Coronary artery (tissue), 2 donors: ENCODE measurements around the gene SPOCK3.

Source experiments
- DNase-seq: peaks from one replicate; pipeline ENCODE4 v3.0.0-alpha.2; 2017; ENCODE audit warnings: low spot score
- H3K27ac ChIP-seq, 2 donors: fragments of 200-600 bp; sonication (generic); one replicate each; pipeline ENCODE4 v1.5.1; 2016 to 2019
- H3K4me3 ChIP-seq: fragments of 200-600 bp; sonication (generic); 2 replicates; pipeline ENCODE4 v1.5.1; 2016; ENCODE audit warnings: mild to moderate bottlenecking, moderate library complexity
- TF ChIP-seq, protein P1 (sequence below): fragments of 200-600 bp; sonication (generic); IDR thresholded peaks from one replicate; pipeline ENCODE4 v1.5.1; 2019; ENCODE audit warnings: antibody characterized with exemption

The SPOCK3 gene

DNA sequence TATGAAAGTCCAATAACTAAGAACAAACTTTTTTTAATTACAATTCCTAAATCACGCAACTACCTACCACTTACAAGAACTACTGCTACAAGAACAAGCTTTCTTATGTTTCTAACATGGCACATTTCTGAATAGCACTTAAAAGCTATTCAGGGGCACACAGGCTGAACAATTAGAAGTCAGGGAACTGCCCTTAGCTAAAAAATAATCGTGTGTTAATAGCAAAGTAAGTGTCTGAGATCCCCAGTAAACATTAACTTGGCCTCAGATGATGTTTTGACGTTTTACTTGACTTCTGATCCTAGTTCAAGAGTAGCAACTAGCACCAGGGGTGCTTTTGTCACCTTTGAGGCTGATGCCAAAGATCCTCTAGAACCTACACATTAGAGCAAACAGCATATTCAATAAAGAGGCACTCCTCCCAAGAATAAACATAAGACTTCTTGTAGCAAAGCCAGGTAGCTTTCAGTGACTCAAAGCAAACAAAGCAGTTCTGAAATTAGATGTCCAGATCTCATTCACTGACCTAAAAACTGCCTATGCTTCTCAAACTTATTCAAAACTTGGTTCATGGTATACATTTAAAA is 16.2 kb downstream of the SPOCK3 start:
- Histone ChIP-seq H3K27ac (no peak overlapping the region), H3K4me3 (no peak overlapping the region)
- no peak for DNase-seq
- TF ChIP-seq, protein P1, sequence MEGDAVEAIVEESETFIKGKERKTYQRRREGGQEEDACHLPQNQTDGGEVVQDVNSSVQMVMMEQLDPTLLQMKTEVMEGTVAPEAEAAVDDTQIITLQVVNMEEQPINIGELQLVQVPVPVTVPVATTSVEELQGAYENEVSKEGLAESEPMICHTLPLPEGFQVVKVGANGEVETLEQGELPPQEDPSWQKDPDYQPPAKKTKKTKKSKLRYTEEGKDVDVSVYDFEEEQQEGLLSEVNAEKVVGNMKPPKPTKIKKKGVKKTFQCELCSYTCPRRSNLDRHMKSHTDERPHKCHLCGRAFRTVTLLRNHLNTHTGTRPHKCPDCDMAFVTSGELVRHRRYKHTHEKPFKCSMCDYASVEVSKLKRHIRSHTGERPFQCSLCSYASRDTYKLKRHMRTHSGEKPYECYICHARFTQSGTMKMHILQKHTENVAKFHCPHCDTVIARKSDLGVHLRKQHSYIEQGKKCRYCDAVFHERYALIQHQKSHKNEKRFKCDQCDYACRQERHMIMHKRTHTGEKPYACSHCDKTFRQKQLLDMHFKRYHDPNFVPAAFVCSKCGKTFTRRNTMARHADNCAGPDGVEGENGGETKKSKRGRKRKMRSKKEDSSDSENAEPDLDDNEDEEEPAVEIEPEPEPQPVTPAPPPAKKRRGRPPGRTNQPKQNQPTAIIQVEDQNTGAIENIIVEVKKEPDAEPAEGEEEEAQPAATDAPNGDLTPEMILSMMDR = no peak

DNA sequence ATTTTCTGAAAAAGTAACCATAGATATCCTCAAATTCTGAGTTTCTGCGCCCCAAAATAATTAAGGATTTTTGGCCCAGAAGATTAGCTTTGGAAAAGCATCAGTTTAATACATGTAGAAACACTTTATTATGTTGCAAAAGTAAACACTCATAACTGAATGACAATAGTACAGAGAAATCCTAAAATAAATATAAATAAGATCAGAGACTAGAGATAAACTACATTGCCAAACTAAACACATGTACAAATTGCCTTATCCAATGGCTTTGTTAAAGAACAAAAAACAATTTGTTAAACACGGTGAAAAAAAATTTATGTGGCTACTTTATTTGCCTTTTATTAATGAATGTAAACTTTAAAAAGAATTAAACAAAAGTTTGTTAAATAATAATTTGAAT is 17.5 kb downstream of the SPOCK3 start:
- DNase-seq = no peak
- TF ChIP-seq, protein P1 = no peak
- H3K4me3 ChIP-seq = no peak overlapping the region
- H3K27ac ChIP-seq = no peak overlapping the region

DNA sequence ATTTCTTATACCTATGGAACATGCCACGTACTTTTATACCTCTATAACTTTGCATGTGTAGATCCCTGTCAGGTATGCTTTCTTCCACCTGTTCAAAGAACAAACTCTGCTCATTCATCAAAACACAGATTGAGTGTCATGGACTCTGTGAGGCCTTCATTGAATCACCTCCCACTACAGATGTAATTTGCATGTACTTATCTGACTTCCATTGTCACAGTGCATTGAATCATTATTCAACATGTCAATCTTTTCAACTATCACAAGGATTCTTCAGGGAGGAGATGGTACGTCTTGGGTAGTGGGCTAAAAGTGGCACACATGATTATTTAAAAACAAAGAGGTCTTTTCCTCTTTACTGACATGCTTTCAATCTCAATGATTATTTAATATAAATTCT is 24.1 kb downstream of the SPOCK3 start:
- TF ChIP-seq, protein P1 = no peak
- no peak for DNase-seq
- Histone ChIP-seq H3K27ac (no peak overlapping the region), H3K4me3 (no peak overlapping the region)

DNA sequence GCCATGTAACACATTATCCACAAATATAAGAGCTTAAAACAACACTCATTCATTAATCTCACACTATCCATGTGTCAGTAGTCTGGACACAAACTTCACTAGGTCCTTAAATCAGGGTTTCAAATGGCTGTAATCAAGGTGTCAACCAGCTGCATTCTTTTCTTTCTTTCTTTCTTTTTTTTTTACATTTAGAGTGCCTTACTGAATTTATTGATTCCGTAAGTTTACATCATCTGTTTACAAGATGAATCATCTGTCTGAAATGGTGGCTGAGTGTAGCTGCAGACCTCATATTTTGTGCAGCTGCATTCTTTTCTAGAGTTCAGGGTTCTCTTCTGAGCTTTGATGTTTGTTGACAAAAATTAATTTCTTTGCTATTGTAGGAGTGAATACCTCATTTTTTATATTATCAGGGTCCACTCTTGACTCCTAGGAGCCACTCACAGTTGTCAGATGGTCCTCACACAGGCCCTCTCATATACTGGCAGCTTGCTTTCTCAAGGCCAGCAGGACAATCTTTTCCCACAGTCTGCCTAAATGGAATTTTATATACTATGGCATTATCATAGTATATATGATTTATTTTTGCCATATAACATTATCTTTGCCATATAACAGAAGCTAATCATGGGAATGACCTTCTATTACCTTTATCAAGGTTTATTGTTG is 37.8 kb downstream of the SPOCK3 start:
- TF ChIP-seq, protein P1 = no peak
- Histone ChIP-seq H3K27ac (no peak overlapping the region), H3K4me3 (no peak overlapping the region)
- DNase-seq = no peak

DNA sequence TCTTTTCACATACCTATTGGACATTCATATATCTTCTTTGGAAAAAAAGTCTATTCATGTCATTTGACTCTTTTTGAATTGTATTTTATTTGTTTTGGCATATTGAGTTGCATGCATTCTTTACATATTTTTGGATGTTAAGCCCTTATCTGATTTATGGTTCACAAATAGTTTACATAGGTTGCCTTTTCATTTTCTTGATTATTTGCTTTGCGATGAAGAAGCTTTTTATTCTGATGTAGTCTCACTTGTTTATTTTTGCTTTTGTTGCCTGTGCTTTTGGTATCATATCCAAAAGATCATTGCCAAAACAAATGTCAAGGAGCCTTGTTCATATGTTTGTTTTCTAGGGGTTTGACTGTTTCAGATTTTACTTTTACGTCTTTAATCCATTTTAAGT is 43.9 kb downstream of the SPOCK3 start:
- no peak for DNase-seq
- Histone ChIP-seq H3K27ac (no peak overlapping the region), H3K4me3 (no peak overlapping the region)
- TF ChIP-seq, protein P1 = no peak

DNA sequence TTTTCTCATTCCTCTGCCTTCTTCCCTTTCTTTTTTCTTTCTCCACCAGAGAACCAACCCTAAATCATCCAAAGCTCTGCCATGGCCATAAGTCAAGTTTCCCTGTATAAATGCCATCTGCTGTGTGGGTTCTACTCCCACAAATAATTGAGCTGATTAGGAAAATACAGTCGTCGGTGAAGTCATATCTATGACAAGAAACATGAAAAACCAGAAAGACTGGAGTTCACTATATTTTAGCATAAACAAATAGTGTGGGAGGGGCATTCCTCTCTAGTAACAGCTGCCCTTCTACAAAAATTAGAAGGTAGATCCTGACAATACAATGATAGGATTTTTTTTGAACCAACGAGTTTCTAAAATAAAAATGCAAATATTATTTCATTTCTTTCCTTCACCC is 48.8 kb downstream of the SPOCK3 start:
- Histone ChIP-seq H3K4me3 (no peak overlapping the region), H3K27ac (no peak overlapping the region)
- DNase-seq = no peak
- TF ChIP-seq, protein P1 = no peak

DNA sequence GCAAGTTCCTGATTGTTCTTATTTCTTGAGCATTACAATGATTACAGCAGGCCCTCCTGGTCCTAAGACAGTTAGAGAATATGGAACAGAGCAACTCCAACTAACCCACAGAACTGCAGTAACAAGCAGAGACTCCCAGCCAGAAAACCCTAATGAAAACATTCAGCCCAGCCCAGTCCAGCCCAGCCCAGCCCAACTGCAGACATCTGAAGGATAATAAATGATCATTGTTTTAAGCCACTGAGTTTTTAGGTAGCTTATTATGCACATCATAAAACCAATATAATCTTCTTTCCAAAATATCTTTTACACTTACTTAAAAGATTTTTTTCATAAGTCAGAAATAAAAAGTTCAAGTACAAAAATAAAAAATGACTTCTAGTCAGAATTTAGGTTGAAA is 51.3 kb downstream of the SPOCK3 start:
- no peak overlapping the region for H3K27ac ChIP-seq
- no peak for DNase-seq

More for the DNA sequence above, 51.3 kb downstream of the SPOCK3 start:
- TF ChIP-seq, protein P1 = no peak
- H3K4me3 ChIP-seq = no peak overlapping the region
